Esophagus (tissue), 2 donors: ENCODE data around the gene PDPK1. TPM values are rescaled to one million over a fixed set of nuclear protein-coding genes. Genes with fewer than 3 reads are reported as not detected.

ENCODE experiments used
- H3K27ac ChIP-seq, 2 donors: one replicate each; pipeline ENCODE4 v1.5.1; 2013; ENCODE audit warnings: low read depth in 2 of 2, mild to moderate bottlenecking in 2 of 2, inconsistent platforms in 1 of 2, low read length in 1 of 2, moderate library complexity in 1 of 2
- H3K27me3 ChIP-seq, 2 donors: one replicate each; pipeline ENCODE4 v1.6.1; 2013; ENCODE audit warnings: low read length in 2 of 2, control low read depth in 1 of 2, mild to moderate bottlenecking in 1 of 2; ENCODE audit not compliant: insufficient read depth in 2 of 2, control insufficient read depth in 1 of 2
- H3K36me3 ChIP-seq, 2 donors: one replicate each; pipeline ENCODE4 v1.6.1; 2013; ENCODE audit warnings: low read length in 1 of 2; ENCODE audit not compliant: control insufficient read depth in 2 of 2, insufficient read depth in 2 of 2
- H3K4me1 ChIP-seq, 2 donors: one replicate each; pipeline ENCODE4 v1.6.1; 2013; ENCODE audit warnings: low read length in 1 of 2; ENCODE audit not compliant: control insufficient read depth in 2 of 2, insufficient read depth in 2 of 2
- H3K4me3 ChIP-seq, 2 donors: one replicate each; pipeline ENCODE4 v1.5.1; 2013; ENCODE audit warnings: low read length in 2 of 2, mild to moderate bottlenecking in 2 of 2, low read depth in 1 of 2, moderate library complexity in 1 of 2
- H3K9me3 ChIP-seq, 2 donors: one replicate each; pipeline ENCODE4 v1.6.1; 2013; ENCODE audit warnings: mild to moderate bottlenecking in 2 of 2, low read depth in 1 of 2, low read length in 1 of 2, moderate library complexity in 1 of 2; ENCODE audit not compliant: control insufficient read depth in 2 of 2, insufficient read depth in 1 of 2
- WGBS, 2 donors: extraction: QIAGEN DNeasy Blood & Tissue Kit; methylation state at CpG; one replicate each; pipeline ENCODE4 v1.1.7; 2013; 5-methylcytosine and 5-hydroxymethylcytosine counted together
- polyA plus RNA-seq, 2 donors: library from polyadenylated mRNA; stranded (reverse); fragments of 200-250 nt; gene quantifications; one replicate each; pipeline ENCODE4 v1.2.3, GENCODE V29; 2013
- donor health status: healthy with polysubstance abuse.
- donor health status: Bipolar disorder and iron deficiency.

The PDPK1 gene
- polyA plus RNA-seq, 2 donors, result 11.8 to 12.8 TPM

- H3K9me3 ChIP-seq, result no peaks in the 10 kb centered on the region
- peak overlapping the region; percentile 46 to 60 for H3K4me3 ChIP-seq
- peak overlapping the region; percentile 80 to 88 for H3K27ac ChIP-seq
- H3K27me3 ChIP-seq, result no peaks in the 10 kb centered on the region
- 18 to 20% methylated on average over 41 of the region's 41 CpGs for WGBS, 2 donors
- peaks cover 14 to 39% of the 10 kb centered on the region in 2 donors for H3K4me1 ChIP-seq
- H3K36me3 ChIP-seq, result peaks cover 7 to 23% of the 10 kb centered on the region in 2 donors
Measured at GRCh38 chr16:2520784-2521531, 16.9 kb upstream of the PDPK1 start.

GRCh38 chr16:2523801-2524231 is 14.0 kb upstream of the PDPK1 start:
- Histone ChIP-seq H3K9me3 (no peaks in the 10 kb centered on the region), H3K4me1 (peaks cover 7 to 13% of the 10 kb centered on the region in 2 donors), H3K4me3 (no peak overlapping the region), H3K27me3 (no peaks in the 10 kb centered on the region), H3K36me3 (peaks cover 8 to 38% of the 10 kb centered on the region in 2 donors), H3K27ac (no peak overlapping the region)
- 73 to 85% methylated on average over 6 of the region's 6 CpGs for WGBS, 2 donors

- Histone ChIP-seq H3K27ac (no peak overlapping the region), H3K9me3 (no peaks in the 10 kb centered on the region), H3K4me1 (peaks cover 7% of the 10 kb centered on the region in 2 donors), H3K36me3 (peaks cover 10 to 39% of the 10 kb centered on the region in 2 donors), H3K27me3 (no peaks in the 10 kb centered on the region), H3K4me3 (no peak overlapping the region)
- 81 to 93% methylated on average over 9 of the region's 9 CpGs for WGBS, 2 donors
Measured at GRCh38 chr16:2524339-2524938, 13.4 kb upstream of the PDPK1 start.

- H3K9me3 ChIP-seq, result no peaks in the 10 kb centered on the region
- 84 to 87% methylated on average over 8 of the region's 8 CpGs for WGBS, 2 donors
- H3K4me3 ChIP-seq, result no peak overlapping the region
- H3K27me3 ChIP-seq, result no peaks in the 10 kb centered on the region
- peaks cover 6 to 7% of the 10 kb centered on the region in 2 donors for H3K4me1 ChIP-seq
- no peak overlapping the region for H3K27ac ChIP-seq
- peaks cover 10 to 50% of the 10 kb centered on the region in 2 donors for H3K36me3 ChIP-seq
Measured at GRCh38 chr16:2526135-2526534, 11.7 kb upstream of the PDPK1 start.

GRCh38 chr16:2527071-2527783 is 10.6 kb upstream of the PDPK1 start:
- H3K4me1 ChIP-seq, result peaks cover 5 to 8% of the 10 kb centered on the region in 2 donors
- no peaks in the 10 kb centered on the region for H3K27me3 ChIP-seq
- no peak overlapping the region for H3K4me3 ChIP-seq
- H3K36me3 ChIP-seq, result peaks cover 10 to 51% of the 10 kb centered on the region in 2 donors
- no peak overlapping the region for H3K27ac ChIP-seq
- WGBS, 2 donors, result 87% methylated on average over 12 of the region's 12 CpGs
- no peaks in the 10 kb centered on the region for H3K9me3 ChIP-seq

- H3K9me3 ChIP-seq, result no peaks in the 10 kb centered on the region
- no peaks in the 10 kb centered on the region for H3K27me3 ChIP-seq
- H3K27ac ChIP-seq, result no peak overlapping the region
- no peak overlapping the region for H3K4me3 ChIP-seq
- WGBS, 2 donors, result 94 to 95% methylated on average over 19 to 24 of the region's 24 CpGs
- H3K36me3 ChIP-seq, result peaks cover 10 to 51% of the 10 kb centered on the region in 2 donors
- H3K4me1 ChIP-seq, result peaks cover 5 to 8% of the 10 kb centered on the region in 2 donors
Measured at GRCh38 chr16:2527784-2528100, 10.1 kb upstream of the PDPK1 start.

- WGBS, 2 donors, result 92 to 94% methylated on average over 36 of the region's 36 CpGs
- H3K4me1 ChIP-seq, result peaks cover 5 to 8% of the 10 kb centered on the region in 2 donors
- H3K27me3 ChIP-seq, result no peaks in the 10 kb centered on the region
- H3K27ac ChIP-seq, result no peak overlapping the region
- H3K4me3 ChIP-seq, result no peak overlapping the region
- H3K9me3 ChIP-seq, result no peaks in the 10 kb centered on the region
- H3K36me3 ChIP-seq, result peaks cover 7 to 48% of the 10 kb centered on the region in 2 donors
Measured at GRCh38 chr16:2528161-2529060, 9.4 kb upstream of the PDPK1 start.

- Histone ChIP-seq H3K27me3 (no peaks in the 10 kb centered on the region), H3K4me3 (no peak overlapping the region), H3K4me1 (peaks cover 2 to 8% of the 10 kb centered on the region in 2 donors), H3K36me3 (peaks cover 4 to 42% of the 10 kb centered on the region in 2 donors), H3K9me3 (no peaks in the 10 kb centered on the region), H3K27ac (no peak overlapping the region)
- WGBS, 2 donors, result 84 to 87% methylated on average over 31 to 32 of the region's 32 CpGs
Measured at GRCh38 chr16:2529061-2529931, 8.5 kb upstream of the PDPK1 start.
